NCI-H1930 (cell line): Measurements from ENCODE around the gene COX7B.

ENCODE experiments used
- DNase-seq, 2 experiments: peaks; one replicate each; lab custom pipeline; 2025; lab: John Stamatoyannopoulos, UW

COX7B gene

GRCh38 chrX:77945910-77946545 lies 46.8 kb downstream of the COX7B start:
- DNase-seq = no peak

DNA sequence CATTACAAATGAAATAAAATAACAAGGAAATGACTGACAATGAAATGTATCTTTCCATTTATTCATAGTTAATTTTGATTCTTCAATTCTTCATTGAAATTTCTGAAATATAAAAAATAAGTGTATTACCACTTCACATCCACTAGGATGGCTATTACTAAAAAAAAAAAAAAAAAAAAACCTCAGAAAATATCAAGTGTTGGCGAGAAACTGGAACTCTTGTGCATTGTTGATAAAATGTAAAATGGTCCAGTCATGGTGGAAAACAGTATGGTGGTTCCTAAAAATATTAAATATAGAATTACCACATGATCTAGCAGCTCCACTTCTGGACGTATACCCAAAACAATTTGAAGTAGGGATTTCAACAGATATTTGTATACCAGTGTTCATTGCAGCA lies 47.3 kb downstream of the COX7B start:
- DNase-seq = no peak

DNA sequence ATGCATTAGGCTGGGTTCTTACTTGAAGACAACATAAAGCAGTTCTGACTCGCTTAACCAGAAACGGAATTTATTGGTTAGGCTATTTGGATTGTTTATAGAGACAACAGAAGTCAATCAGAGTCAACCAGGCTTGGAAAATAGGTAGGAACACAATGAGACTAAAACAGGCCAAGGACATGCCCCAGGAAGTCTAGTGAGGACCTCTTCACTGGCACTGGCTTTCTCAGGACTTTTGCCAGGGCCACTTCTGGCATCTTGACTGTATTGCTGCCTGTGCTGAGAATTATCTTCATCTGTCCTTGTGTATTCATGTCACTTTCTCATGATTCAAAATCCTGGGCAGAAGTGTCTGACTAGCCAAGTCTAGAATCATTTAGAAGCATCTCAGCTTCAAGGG lies 50.6 kb downstream of the COX7B start:
- no peak for DNase-seq

- DNase-seq = no peak
Measured at GRCh38 chrX:77952173-77952572, 52.9 kb downstream of the COX7B start.

- DNase-seq = no peak
Measured at GRCh38 chrX:77953302-77953701, 54.0 kb downstream of the COX7B start.

DNA sequence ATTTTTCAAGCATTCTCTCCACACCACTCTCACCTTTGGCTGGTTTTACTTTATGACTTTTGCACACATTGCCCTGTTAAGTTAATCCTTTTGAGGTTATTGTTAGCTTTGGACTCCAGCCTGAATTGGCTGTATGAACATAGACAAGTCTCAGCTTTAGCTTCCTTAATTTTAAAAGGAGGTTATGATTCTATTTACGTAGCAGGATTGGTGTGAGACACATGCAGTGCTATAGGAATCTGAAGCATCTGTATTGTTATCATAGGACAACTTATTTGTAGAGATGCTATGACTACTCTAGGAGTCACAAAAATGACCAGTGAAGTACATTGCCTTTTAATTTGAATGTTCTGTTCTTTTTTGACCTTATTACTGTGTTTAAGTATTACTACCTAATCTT lies 54.4 kb downstream of the COX7B start:
- DNase-seq = no peak
